Dermis lymphatic vessel endothelial cell (primary cell): Measurements from ENCODE around the gene TMEM229A. TPM values are rescaled to one million over a fixed set of nuclear protein-coding genes. Genes with fewer than 3 reads are reported as not detected.

Experiments
- total RNA-seq: library from RNA; depleted of rRNA; stranded (reverse); fragments of >200 nt; gene quantifications from 2 replicates; pipeline ENCODE4 v1.2.1, GENCODE V29; 2014

The TMEM229A gene
- total RNA-seq = not detected in 2 replicates

GRCh38 chr7:124032369-124033094, at the start of gene TMEM229A:
Gene TMEM229A (minus strand): TSS chr7:124033067. CDS start chr7:124033003, 64 bp downstream.

Other genes with a start within 250 kb of the TMEM229A start
- 0.17 and 0.22 TPM in 2 replicates for gene HYAL4, start 187.9 kb downstream of the TMEM229A start, total RNA-seq
- not detected in 2 replicates for gene SPAM1, start 107.8 kb downstream of the TMEM229A start, total RNA-seq